H9 (cell line): Measurements from ENCODE around the gene TMEM271. TPM values are rescaled to one million over a fixed set of nuclear protein-coding genes. Genes with fewer than 3 reads are reported as not detected.

Experiments
- DNase-seq: peaks from one replicate; pipeline ENCODE4 v3.0.0-alpha.2; 2017
- H2AFZ ChIP-seq: one replicate; pipeline ENCODE4 v1.6.1; 2013; ENCODE audit warnings: mild to moderate bottlenecking, low read length, control low read depth, moderate library complexity
- H2AK5ac ChIP-seq: 2 replicates; pipeline ENCODE4 v1.6.1; 2013; ENCODE audit warnings: low read length, control low read depth, mixed read lengths; ENCODE audit not compliant: insufficient read length
- H2BK120ac ChIP-seq: one replicate; pipeline ENCODE4 v1.6.1; 2013; ENCODE audit warnings: low read depth, mild to moderate bottlenecking, low read length, control low read depth, inconsistent platforms; ENCODE audit not compliant: poor library complexity, severe bottlenecking
- H2BK12ac ChIP-seq: 2 replicates; pipeline ENCODE4 v1.6.1; 2013; ENCODE audit warnings: low read length, control low read depth, mixed read lengths, low read depth; ENCODE audit not compliant: insufficient read length
- H2BK15ac ChIP-seq: 2 replicates; pipeline ENCODE4 v1.6.1; 2013; ENCODE audit warnings: low read depth, low read length, control low read depth
- H2BK20ac ChIP-seq: one replicate; pipeline ENCODE4 v1.6.1; 2013; ENCODE audit warnings: low read depth, mild to moderate bottlenecking, low read length, control low read depth, inconsistent platforms; ENCODE audit not compliant: poor library complexity, severe bottlenecking
- H2BK5ac ChIP-seq: 2 replicates; pipeline ENCODE4 v1.6.1; 2013; ENCODE audit warnings: low read length, control low read depth, mixed read lengths; ENCODE audit not compliant: insufficient read length
- H3K14ac ChIP-seq: 2 replicates; pipeline ENCODE4 v1.6.1; 2013; ENCODE audit warnings: low read length, control low read depth; ENCODE audit not compliant: insufficient read depth
- H3K18ac ChIP-seq: 2 replicates; pipeline ENCODE4 v1.6.1; 2013; ENCODE audit warnings: low read depth, mild to moderate bottlenecking, mixed read lengths, low read length, control low read depth; ENCODE audit not compliant: insufficient read length
- H3K23ac ChIP-seq: 2 replicates; pipeline ENCODE4 v1.6.1; 2013; ENCODE audit warnings: low read length, control low read depth, mixed read lengths, low read depth; ENCODE audit not compliant: insufficient read length
- H3K23me2 ChIP-seq: 2 replicates; pipeline ENCODE4 v1.6.1; 2013; ENCODE audit warnings: low read depth, mild to moderate bottlenecking, mixed read lengths, low read length, control low read depth; ENCODE audit not compliant: insufficient read length, poor library complexity, severe bottlenecking
- H3K27ac ChIP-seq: 2 replicates; pipeline ENCODE4 v1.5.1; 2013; ENCODE audit warnings: low read length, control low read depth, mixed read lengths, low read depth; ENCODE audit not compliant: insufficient read length
- H3K27me3 ChIP-seq: 2 replicates; pipeline ENCODE4 v1.6.1; 2013; ENCODE audit warnings: low read length, control low read depth, inconsistent platforms; ENCODE audit not compliant: insufficient read depth
- H3K4ac ChIP-seq: 2 replicates; pipeline ENCODE4 v1.6.1; 2013; ENCODE audit warnings: low read depth, mild to moderate bottlenecking, control low read depth, inconsistent platforms, low read length, moderate library complexity
- H3K4me1 ChIP-seq: 2 replicates; pipeline ENCODE4 v1.6.1; 2013; ENCODE audit warnings: low read length, control low read depth, inconsistent platforms; ENCODE audit not compliant: insufficient read depth
- H3K4me2 ChIP-seq: 2 replicates; pipeline ENCODE4 v1.6.1; 2013; ENCODE audit warnings: low read length, control low read depth, mixed read lengths; ENCODE audit not compliant: insufficient read length, insufficient read depth
- H3K56ac ChIP-seq: 2 replicates; pipeline ENCODE4 v1.6.1; 2013; ENCODE audit warnings: low read depth, mild to moderate bottlenecking, mixed read lengths, low read length, control low read depth; ENCODE audit not compliant: insufficient read length
- H3K79me1 ChIP-seq: 2 replicates; pipeline ENCODE4 v1.6.1; 2013; ENCODE audit warnings: low read depth, mild to moderate bottlenecking, moderate library complexity, low read length, control low read depth, inconsistent platforms; ENCODE audit not compliant: insufficient read depth, poor library complexity, severe bottlenecking
- H3K79me2 ChIP-seq: 2 replicates; pipeline ENCODE4 v1.6.1; 2013; ENCODE audit warnings: low read length, control low read depth, inconsistent platforms; ENCODE audit not compliant: insufficient read depth
- H3K9ac ChIP-seq: 2 replicates; pipeline ENCODE4 v1.6.1; 2013; ENCODE audit warnings: low read length, control low read depth, mixed read lengths; ENCODE audit not compliant: insufficient read length; ENCODE audit errors: extremely low read depth
- H3K9me3 ChIP-seq: one replicate; pipeline ENCODE4 v1.6.1; 2013; ENCODE audit warnings: low read depth, low read length, inconsistent platforms; ENCODE audit not compliant: control insufficient read depth
- H3T11ph ChIP-seq: one replicate; pipeline ENCODE4 v1.6.1; 2013; ENCODE audit warnings: mild to moderate bottlenecking, low read length, control low read depth, inconsistent platforms
- H4K20me1 ChIP-seq: one replicate; pipeline ENCODE4 v1.6.1; 2013; ENCODE audit not compliant: control insufficient read depth, insufficient read length, insufficient read depth
- H4K5ac ChIP-seq: 2 replicates; pipeline ENCODE4 v1.6.1; 2013; ENCODE audit warnings: low read depth, mild to moderate bottlenecking, mixed read lengths, low read length, control low read depth; ENCODE audit not compliant: insufficient read length
- H4K8ac ChIP-seq: replicated peaks from 2 replicates; pipeline ENCODE4 v1.6.1; 2013; ENCODE audit warnings: low read length, control low read depth, mixed read lengths, low read depth; ENCODE audit not compliant: insufficient read length
- H4K91ac ChIP-seq: 2 replicates; pipeline ENCODE4 v1.6.1; 2013; ENCODE audit warnings: low read depth, mild to moderate bottlenecking, moderate library complexity, mixed read lengths, low read length, control low read depth; ENCODE audit not compliant: insufficient read length
- H3K27ac Mint-ChIP-seq, 3 experiments: 2 replicates in 2 of 3; 3 replicates in 1 of 3; pipeline ENCODE4 v1.8.0; 2020 to 2021; ENCODE audit warnings: mixed read lengths in 3 of 3, mild to moderate bottlenecking in 1 of 3, moderate library complexity in 1 of 3
- H3K27me3 Mint-ChIP-seq: 2 replicates; pipeline ENCODE4 v1.8.0; 2021; ENCODE audit warnings: low read depth, mild to moderate bottlenecking, moderate library complexity, mixed read lengths
- H3K36me3 Mint-ChIP-seq, 3 experiments: 2 replicates in 2 of 3; 3 replicates in 1 of 3; pipeline ENCODE4 v1.8.0; 2020 to 2021; ENCODE audit warnings: low read depth in 3 of 3, mixed read lengths in 3 of 3; ENCODE audit not compliant: insufficient read depth in 1 of 3
- H3K4me1 Mint-ChIP-seq, 2 experiments: 2 replicates each; pipeline ENCODE4 v1.8.0; 2020; ENCODE audit warnings: mixed read lengths in 2 of 2
- H3K4me3 Mint-ChIP-seq, 2 experiments: 2 replicates in 1 of 2; 3 replicates in 1 of 2; pipeline ENCODE4 v1.8.0; 2020 to 2021; ENCODE audit warnings: mild to moderate bottlenecking in 2 of 2, mixed read lengths in 2 of 2, moderate library complexity in 1 of 2
- H3K9me3 Mint-ChIP-seq, 2 experiments: 2 replicates in 1 of 2; 3 replicates in 1 of 2; pipeline ENCODE4 v1.8.0; 2020; ENCODE audit warnings: mild to moderate bottlenecking in 2 of 2, mixed read lengths in 2 of 2, moderate library complexity in 1 of 2
- WGBS: extraction: QIAGEN DNeasy Blood & Tissue Kit; methylation state at CpG from one replicate; pipeline ENCODE4 v1.1.7; 2013; ENCODE audit warnings: missing lambda C conversion rate, low lambda C conversion rate, mixed read lengths; ENCODE audit not compliant: insufficient read length; ENCODE audit errors: extremely low coverage; 5-methylcytosine and 5-hydroxymethylcytosine counted together
- total RNA-seq: library from RNA; stranded (reverse); gene quantifications from 2 replicates; pipeline ENCODE4 v1.2.1, GENCODE V29; 2021
- TF ChIP-seq, protein P1 (sequence below): fragments of 200-600 bp; sonication (generic); conservative IDR thresholded peaks from 3 replicates; pipeline ENCODE4 v1.8.0; 2021; ENCODE audit warnings: antibody characterized with exemption, mild to moderate bottlenecking

TMEM271 gene
- total RNA-seq, 1 experiment from 2014 or later = 0.09 TPM

DNA sequence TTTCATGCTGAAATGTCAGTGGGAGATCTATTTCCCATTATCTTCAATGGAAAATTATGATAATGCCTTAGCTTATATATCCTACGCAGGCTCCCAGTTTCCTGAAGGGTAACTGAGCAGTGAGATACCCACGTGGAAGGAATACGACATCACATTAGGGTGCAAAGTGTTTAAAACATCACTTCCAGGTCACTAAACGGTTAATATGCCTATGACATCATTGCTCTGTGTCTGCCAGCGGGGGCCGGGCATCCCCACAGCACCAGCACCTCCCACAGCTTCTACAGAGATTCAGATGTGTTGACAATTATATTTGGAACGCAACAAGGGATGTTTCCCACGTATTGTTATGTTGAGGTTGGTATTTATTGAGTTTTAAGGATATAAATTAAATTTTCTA is 27.1 kb downstream of the TMEM271 start:
- H3K4me1 ChIP-seq = no peaks in the 10 kb centered on the region
- no CpG with 5 or more reads among the region's 8 CpGs for WGBS
- H3K56ac ChIP-seq = no peak overlapping the region
- no peak overlapping the region for H4K5ac ChIP-seq
- no peaks in the 10 kb centered on the region for H3K27me3 ChIP-seq
- TF ChIP-seq, protein P1, sequence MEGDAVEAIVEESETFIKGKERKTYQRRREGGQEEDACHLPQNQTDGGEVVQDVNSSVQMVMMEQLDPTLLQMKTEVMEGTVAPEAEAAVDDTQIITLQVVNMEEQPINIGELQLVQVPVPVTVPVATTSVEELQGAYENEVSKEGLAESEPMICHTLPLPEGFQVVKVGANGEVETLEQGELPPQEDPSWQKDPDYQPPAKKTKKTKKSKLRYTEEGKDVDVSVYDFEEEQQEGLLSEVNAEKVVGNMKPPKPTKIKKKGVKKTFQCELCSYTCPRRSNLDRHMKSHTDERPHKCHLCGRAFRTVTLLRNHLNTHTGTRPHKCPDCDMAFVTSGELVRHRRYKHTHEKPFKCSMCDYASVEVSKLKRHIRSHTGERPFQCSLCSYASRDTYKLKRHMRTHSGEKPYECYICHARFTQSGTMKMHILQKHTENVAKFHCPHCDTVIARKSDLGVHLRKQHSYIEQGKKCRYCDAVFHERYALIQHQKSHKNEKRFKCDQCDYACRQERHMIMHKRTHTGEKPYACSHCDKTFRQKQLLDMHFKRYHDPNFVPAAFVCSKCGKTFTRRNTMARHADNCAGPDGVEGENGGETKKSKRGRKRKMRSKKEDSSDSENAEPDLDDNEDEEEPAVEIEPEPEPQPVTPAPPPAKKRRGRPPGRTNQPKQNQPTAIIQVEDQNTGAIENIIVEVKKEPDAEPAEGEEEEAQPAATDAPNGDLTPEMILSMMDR = no peak
- H3T11ph ChIP-seq = no peak overlapping the region
- peaks cover 0 to 1% (median 0%) of the 10 kb centered on the region in 3 experiments; a peak in 4 of 7 replicates for H3K36me3 Mint-ChIP-seq
- H2BK5ac ChIP-seq = no peak overlapping the region
- H3K4me2 ChIP-seq = no peak overlapping the region
- H3K27me3 Mint-ChIP-seq = peaks cover 46% of the 10 kb centered on the region
- no peak overlapping the region for H3K18ac ChIP-seq
- no peak overlapping the region for H3K27ac ChIP-seq
- no peak overlapping the region for H3K27ac Mint-ChIP-seq
- H3K4me1 Mint-ChIP-seq = peaks cover 0 to 4% of the 10 kb centered on the region in 2 experiments; a peak in 1 of 4 replicates
- H3K9me3 Mint-ChIP-seq = peaks cover 34 to 35% of the 10 kb centered on the region in 2 experiments
- H2AFZ ChIP-seq = no peak overlapping the region
- no peaks in the 10 kb centered on the region for H3K9me3 ChIP-seq
- no peak overlapping the region for H3K23ac ChIP-seq
- H3K4me3 Mint-ChIP-seq = no peak overlapping the region
- H4K8ac ChIP-seq = no peak overlapping the region
- no peak overlapping the region for H2BK120ac ChIP-seq
- no peak overlapping the region for H3K4ac ChIP-seq
- H2BK12ac ChIP-seq = no peak overlapping the region
- H3K9ac ChIP-seq = no peak overlapping the region
- H3K14ac ChIP-seq = no peak overlapping the region
- no peak overlapping the region for H4K91ac ChIP-seq
- no peak for DNase-seq
- H4K20me1 ChIP-seq = no peaks in the 10 kb centered on the region
- no peaks in the 10 kb centered on the region for H3K79me1 ChIP-seq
- H3K23me2 ChIP-seq = no peaks in the 10 kb centered on the region
- no peaks in the 10 kb centered on the region for H3K79me2 ChIP-seq
- no peak overlapping the region for H2BK15ac ChIP-seq
- no peak overlapping the region for H2BK20ac ChIP-seq
- H2AK5ac ChIP-seq = no peak overlapping the region
